Spleen (tissue), 11 donors: ENCODE data around the gene AFTPH. TPM values are rescaled to one million over a fixed set of nuclear protein-coding genes. Genes with fewer than 3 reads are reported as not detected.
A peak's percentile ranks its signal among the peaks of the same experiment; 100 is the strongest.

Source experiments
- DNase-seq: peaks from one replicate; pipeline ENCODE4 v3.0.0-alpha.2; 2020
- H3K27ac ChIP-seq, 8 donors: fragments of 200-600 bp; sonication (generic) in 7 of 8; 1 replicate in 4 of 8; 2 replicates in 4 of 8; pipeline versions ENCODE4 v1.5.0 to v1.8.0; 2016 to 2021; ENCODE audit warnings: inconsistent platforms in 4 of 8, mild to moderate bottlenecking in 4 of 8, moderate library complexity in 1 of 8
- H3K27me3 ChIP-seq, 7 donors: fragments of 200-600 bp; sonication (generic) in 6 of 7; replicated peaks in 1 of 7; 1 replicate in 4 of 7; 2 replicates in 3 of 7; pipeline versions ENCODE4 v1.5.0 to v1.8.0; 2016 to 2021; ENCODE audit warnings: inconsistent platforms in 3 of 7, mild to moderate bottlenecking in 1 of 7
- H3K36me3 ChIP-seq, 6 donors: fragments of 200-600 bp; sonication (generic) in 5 of 6; 1 replicate in 4 of 6; 2 replicates in 2 of 6; pipeline versions ENCODE4 v1.5.0 to v1.8.0; 2016 to 2021; ENCODE audit warnings: inconsistent platforms in 2 of 6
- H3K4me1 ChIP-seq, 6 donors: fragments of 200-600 bp; sonication (generic) in 5 of 6; 1 replicate in 3 of 6; 2 replicates in 3 of 6; pipeline versions ENCODE4 v1.5.0 to v1.8.0; 2016 to 2021; ENCODE audit warnings: inconsistent platforms in 3 of 6
- H3K4me3 ChIP-seq, 8 donors: fragments of 200-600 bp; sonication (generic) in 7 of 8; 1 replicate in 4 of 8; 2 replicates in 4 of 8; pipeline versions ENCODE4 v1.5.0 to v1.8.0; 2016 to 2021; ENCODE audit warnings: inconsistent platforms in 4 of 8, mild to moderate bottlenecking in 4 of 8, moderate library complexity in 2 of 8
- H3K9me3 ChIP-seq, 8 donors: fragments of 200-600 bp; sonication (generic) in 7 of 8; 1 replicate in 4 of 8; 2 replicates in 4 of 8; pipeline versions ENCODE4 v1.5.0 to v1.8.0; 2016 to 2021; ENCODE audit warnings: inconsistent platforms in 4 of 8
- POLR2A ChIP-seq, 3 donors: fragments of 450-650 bp; IDR thresholded peaks; one replicate each; pipeline ENCODE4 v1.5.1; 2017; ENCODE audit warnings: antibody characterized with exemption in 3 of 3, mild to moderate bottlenecking in 1 of 3
- POLR2AphosphoS5 ChIP-seq, 3 donors: sonication (generic); formaldehyde crosslinking; IDR thresholded peaks; one replicate each; pipeline ENCODE4 v1.5.1; 2017; ENCODE audit warnings: antibody characterized with exemption in 3 of 3
- WGBS, 5 donors: extraction: QIAGEN DNeasy Blood & Tissue Kit in 3 of 5; methylation state at CpG; one replicate each; pipeline versions ENCODE4 v1.1.5 to v1.1.7; 2013 to 2018; 5-methylcytosine and 5-hydroxymethylcytosine counted together
- intact Hi-C: fragments of 100-400 bp; cut with DNase I; formaldehyde crosslinking; loops from one replicate; pipeline ENCODE4 v1.15.0; 2023; ENCODE audit warnings: low total_unique reads
- polyA plus RNA-seq, 3 donors: library from polyadenylated mRNA; stranded (reverse); fragments of 200-250 nt; gene quantifications; one replicate each; pipeline ENCODE4 v1.2.1, GENCODE V29; 2013
- total RNA-seq, 7 donors: library from RNA; depleted of rRNA in 3 of 7; stranded (reverse); fragments of >200 nt in 3 of 7; fragmentation: NEBNext Ultra II Directional in 4 of 7; extraction: Animal tissue kit (Norgen Biotek cat#: 25700) in 4 of 7; gene quantifications; one replicate each; pipeline versions ENCODE4 v1.1.0 to v1.2.1, GENCODE V29; 2016 to 2021
- TF ChIP-seq, protein P1 (sequence below), 11 experiments: fragments of 200-600 bp in 7 of 11; fragments of 450-650 bp in 4 of 11; sonication (generic) in 4 of 11; IDR thresholded peaks in 8 of 11; conservative IDR thresholded peaks in 3 of 11; 1 replicate in 7 of 11; 2 replicates in 4 of 11; pipeline versions ENCODE4 v1.4.0 to v1.8.0; 2016 to 2021; ENCODE audit warnings: antibody characterized with exemption in 11 of 11, inconsistent platforms in 4 of 11, mild to moderate bottlenecking in 1 of 11
- donor health status: healthy with polysubstance abuse.
- donor health status: DM: no; HTN: no; CAD: no; lungs with moderate emphysema.
- donor health status: DM: no; HTN: no; CAD: no.
- donor health status: Bipolar disorder and iron deficiency.
- donor health status: healthy.
- donor health status: DM: no; HTN: no; CAD: no.
- donor health status: DM: yes; HTN: yes; CAD: no.

Gene AFTPH
- total and polyA plus RNA-seq, 10 donors = 36.9 to 71.1 (median 49.9) TPM

GRCh38 chr2:64478502-64479230, 45.5 kb upstream of the AFTPH start:
- DNase-seq = no peak
- Histone ChIP-seq H3K4me1 (peaks cover 0 to 26% (median 14%) of the 10 kb centered on the region in 6 donors), H3K9me3 (no peaks in the 10 kb centered on the region), H3K36me3 (no peaks in the 10 kb centered on the region), H3K27me3 (no peaks in the 10 kb centered on the region), H3K4me3 (no peak overlapping the region), H3K27ac (no peak overlapping the region)
- WGBS, 5 donors = 85 to 90% (median 86%) methylated on average over 2 to 3 of the region's 3 CpGs
- TF ChIP-seq POLR2A (IDR thresholded peaks at IDR 0.05) = no peak
- no peak for TF ChIP-seq POLR2AphosphoS5 (IDR thresholded peaks at IDR 0.05)
- TF ChIP-seq, protein P1, sequence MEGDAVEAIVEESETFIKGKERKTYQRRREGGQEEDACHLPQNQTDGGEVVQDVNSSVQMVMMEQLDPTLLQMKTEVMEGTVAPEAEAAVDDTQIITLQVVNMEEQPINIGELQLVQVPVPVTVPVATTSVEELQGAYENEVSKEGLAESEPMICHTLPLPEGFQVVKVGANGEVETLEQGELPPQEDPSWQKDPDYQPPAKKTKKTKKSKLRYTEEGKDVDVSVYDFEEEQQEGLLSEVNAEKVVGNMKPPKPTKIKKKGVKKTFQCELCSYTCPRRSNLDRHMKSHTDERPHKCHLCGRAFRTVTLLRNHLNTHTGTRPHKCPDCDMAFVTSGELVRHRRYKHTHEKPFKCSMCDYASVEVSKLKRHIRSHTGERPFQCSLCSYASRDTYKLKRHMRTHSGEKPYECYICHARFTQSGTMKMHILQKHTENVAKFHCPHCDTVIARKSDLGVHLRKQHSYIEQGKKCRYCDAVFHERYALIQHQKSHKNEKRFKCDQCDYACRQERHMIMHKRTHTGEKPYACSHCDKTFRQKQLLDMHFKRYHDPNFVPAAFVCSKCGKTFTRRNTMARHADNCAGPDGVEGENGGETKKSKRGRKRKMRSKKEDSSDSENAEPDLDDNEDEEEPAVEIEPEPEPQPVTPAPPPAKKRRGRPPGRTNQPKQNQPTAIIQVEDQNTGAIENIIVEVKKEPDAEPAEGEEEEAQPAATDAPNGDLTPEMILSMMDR (IDR thresholded peaks at IDR 0.05 in 8 of 11, conservative IDR thresholded peaks at IDR 0.05 in 3 of 11) = no peak
- intact Hi-C loops = no loop called here

- Histone ChIP-seq H3K27ac (no peak overlapping the region), H3K4me3 (no peak overlapping the region), H3K27me3 (no peaks in the 10 kb centered on the region), H3K9me3 (no peaks in the 10 kb centered on the region), H3K4me1 (peaks cover 0 to 18% (median 7%) of the 10 kb centered on the region in 6 donors), H3K36me3 (no peaks in the 10 kb centered on the region)
- no peak for TF ChIP-seq POLR2A (IDR thresholded peaks at IDR 0.05)
- TF ChIP-seq, protein P1 (IDR thresholded peaks at IDR 0.05 in 8 of 11, conservative IDR thresholded peaks at IDR 0.05 in 3 of 11) = no peak
- no peak for TF ChIP-seq POLR2AphosphoS5 (IDR thresholded peaks at IDR 0.05)
- intact Hi-C loops = no loop called here
- WGBS, 5 donors = 91 to 95% (median 94%) methylated on average over 10 of the region's 10 CpGs
- no peak for DNase-seq
Measured at GRCh38 chr2:64479259-64480117, 44.6 kb upstream of the AFTPH start.

DNA sequence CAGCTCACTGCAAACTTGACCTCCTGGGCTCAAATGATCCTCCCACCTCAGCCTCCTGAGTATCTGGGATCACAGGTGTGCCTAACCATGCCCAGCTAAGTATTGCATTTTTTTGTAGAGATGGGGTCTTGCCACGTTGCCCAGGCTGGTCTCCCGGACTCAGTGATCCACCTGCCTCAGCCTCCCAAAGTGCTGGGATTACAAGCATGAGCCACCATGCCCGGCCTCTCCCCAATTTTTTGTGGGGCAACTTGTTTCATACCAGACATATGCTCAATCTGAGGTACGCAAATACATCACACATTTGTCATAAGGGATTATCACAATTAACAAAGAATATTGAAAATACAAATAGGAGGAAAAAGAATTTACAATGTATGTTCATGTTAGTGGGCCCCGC, 42.5 kb upstream of the AFTPH start:
- Histone ChIP-seq H3K4me3 (no peak overlapping the region), H3K9me3 (no peaks in the 10 kb centered on the region), H3K27me3 (no peaks in the 10 kb centered on the region), H3K4me1 (peaks cover 0 to 10% (median 0%) of the 10 kb centered on the region in 6 donors), H3K27ac (no peak overlapping the region), H3K36me3 (no peaks in the 10 kb centered on the region)
- no peak for TF ChIP-seq POLR2AphosphoS5 (IDR thresholded peaks at IDR 0.05)
- no peak for TF ChIP-seq POLR2A (IDR thresholded peaks at IDR 0.05)
- TF ChIP-seq, protein P1 (IDR thresholded peaks at IDR 0.05 in 8 of 11, conservative IDR thresholded peaks at IDR 0.05 in 3 of 11) = no peak
- 86 to 96% (median 89%) methylated on average over 5 of the region's 5 CpGs for WGBS, 5 donors
- DNase-seq = no peak
- intact Hi-C loops = no loop called here

- H3K4me3 ChIP-seq = no peak overlapping the region
- H3K27ac ChIP-seq = peak overlapping the region in 1 of 8 donors; percentile 48
- no peaks in the 10 kb centered on the region for H3K27me3 ChIP-seq
- peaks cover 0 to 10% (median 0%) of the 10 kb centered on the region in 6 donors for H3K4me1 ChIP-seq
- DNase-seq = no peak
- TF ChIP-seq, protein P1 (IDR thresholded peaks at IDR 0.05 in 8 of 11, conservative IDR thresholded peaks at IDR 0.05 in 3 of 11) = no peak
- TF ChIP-seq POLR2AphosphoS5 (IDR thresholded peaks at IDR 0.05) = no peak
- no peak for TF ChIP-seq POLR2A (IDR thresholded peaks at IDR 0.05)
- H3K36me3 ChIP-seq = no peaks in the 10 kb centered on the region
- 76 to 97% (median 90%) methylated on average over 1 of the region's 1 CpG for WGBS, 5 donors
- intact Hi-C loops = no loop called here
- no peaks in the 10 kb centered on the region for H3K9me3 ChIP-seq
Measured at GRCh38 chr2:64482243-64482642, 41.9 kb upstream of the AFTPH start.
